ENCODE data around the gene LIPE.

Gene LIPE

DNA sequence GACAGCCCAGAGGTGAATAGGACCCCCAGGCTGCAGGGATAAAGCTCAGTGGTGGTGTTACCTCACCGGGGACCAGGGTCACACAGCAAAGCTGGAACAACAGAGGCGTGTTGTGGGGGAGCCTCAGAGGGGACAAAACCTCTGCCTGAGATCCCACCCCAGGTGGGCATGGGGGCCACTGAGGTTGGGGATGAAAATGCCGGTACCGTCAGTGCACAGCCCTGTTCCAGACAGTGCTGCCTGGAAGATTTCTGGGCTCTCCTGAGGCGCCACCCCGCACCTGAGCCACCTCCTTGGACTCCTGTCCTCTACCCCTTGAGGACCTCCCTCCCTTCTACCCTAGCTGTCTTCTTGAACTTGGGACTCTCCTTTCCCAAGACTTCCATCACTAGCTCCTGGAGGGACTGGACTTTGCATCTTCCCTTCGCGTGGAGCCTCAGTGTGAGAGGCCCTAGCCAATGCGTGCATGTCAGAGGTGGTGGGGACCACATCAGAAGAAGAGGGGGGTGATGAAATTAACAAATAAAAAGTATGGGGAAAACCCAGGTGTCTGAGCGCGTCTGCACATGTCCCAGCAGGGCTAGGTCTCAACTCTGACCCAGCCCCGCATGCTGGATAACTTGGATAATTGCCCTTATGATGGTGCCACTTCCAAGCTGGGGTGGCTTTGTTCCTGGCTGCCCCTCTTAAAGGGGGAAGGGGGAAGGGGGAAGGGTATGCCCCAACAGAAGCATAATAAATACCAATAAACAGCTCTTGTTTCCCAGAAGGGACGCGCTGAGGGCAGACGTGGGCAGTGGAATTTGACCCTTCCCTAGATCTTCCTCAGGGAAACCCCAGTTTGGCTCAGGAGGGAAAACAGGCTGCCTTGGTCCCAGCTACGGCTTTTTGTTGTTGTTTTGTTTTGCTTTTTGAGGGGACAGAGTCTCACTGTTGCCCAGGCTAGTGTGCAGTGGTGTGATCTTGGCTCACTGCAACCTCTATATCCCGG, 48.7 kb downstream of the LIPE start:
- no peak for DNase-seq (ENCODE audit: low read depth in 3 of 3)

DNA sequence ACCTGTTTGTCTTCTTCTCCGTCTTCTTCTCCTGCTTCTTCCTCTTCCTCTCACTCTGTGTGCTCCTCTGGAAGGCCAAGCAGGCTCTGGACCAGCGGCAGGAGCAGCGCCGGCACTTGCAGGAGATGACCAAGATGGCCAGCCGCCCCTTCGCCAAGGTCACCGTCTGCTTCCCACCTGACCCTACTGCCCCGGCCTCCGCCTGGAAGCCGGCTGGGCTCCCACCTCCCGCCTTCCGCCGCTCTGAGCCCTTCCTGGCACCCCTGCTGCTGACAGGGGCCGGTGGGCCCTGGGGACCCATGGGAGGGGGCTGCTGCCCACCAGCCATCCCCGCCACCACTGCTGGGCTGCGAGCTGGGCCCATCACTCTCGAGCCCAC, 51.0 kb downstream of the LIPE start:
- no peak for DNase-seq (ENCODE audit: low read depth in 3 of 3)

DNA sequence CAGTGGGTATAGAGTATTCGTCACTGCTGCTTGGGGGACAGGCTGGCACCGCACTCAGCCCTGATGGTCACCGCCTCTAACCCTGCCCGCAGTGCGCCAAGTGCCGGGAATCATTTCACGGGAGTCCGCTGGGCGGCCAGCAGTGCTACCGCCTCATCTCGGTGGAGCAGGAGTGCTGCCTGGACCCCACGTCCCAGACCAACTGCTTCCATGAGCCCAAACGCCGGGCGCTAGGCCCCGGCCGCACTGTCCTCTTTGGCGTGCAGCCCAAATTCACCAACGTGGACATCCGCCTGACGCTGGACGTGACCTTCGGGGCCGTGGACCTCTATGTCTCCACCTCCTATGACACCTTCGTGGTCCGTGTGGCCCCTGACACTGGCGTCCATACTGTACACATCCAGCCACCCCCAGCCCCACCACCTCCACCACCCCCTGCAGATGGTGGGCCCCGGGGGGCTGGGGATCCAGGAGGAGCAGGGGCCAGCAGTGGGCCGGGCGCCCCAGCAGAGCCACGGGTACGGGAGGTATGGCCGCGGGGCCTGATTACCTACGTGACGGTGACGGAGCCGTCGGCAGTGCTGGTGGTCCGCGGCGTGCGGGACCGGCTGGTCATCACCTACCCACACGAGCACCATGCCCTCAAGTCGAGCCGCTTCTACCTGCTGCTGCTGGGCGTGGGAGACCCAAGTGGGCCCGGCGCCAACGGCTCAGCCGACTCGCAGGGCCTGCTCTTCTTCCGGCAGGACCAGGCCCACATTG, 51.6 kb downstream of the LIPE start:
- DNase-seq (ENCODE audit: low read depth in 3 of 3) = no peak

DNA sequence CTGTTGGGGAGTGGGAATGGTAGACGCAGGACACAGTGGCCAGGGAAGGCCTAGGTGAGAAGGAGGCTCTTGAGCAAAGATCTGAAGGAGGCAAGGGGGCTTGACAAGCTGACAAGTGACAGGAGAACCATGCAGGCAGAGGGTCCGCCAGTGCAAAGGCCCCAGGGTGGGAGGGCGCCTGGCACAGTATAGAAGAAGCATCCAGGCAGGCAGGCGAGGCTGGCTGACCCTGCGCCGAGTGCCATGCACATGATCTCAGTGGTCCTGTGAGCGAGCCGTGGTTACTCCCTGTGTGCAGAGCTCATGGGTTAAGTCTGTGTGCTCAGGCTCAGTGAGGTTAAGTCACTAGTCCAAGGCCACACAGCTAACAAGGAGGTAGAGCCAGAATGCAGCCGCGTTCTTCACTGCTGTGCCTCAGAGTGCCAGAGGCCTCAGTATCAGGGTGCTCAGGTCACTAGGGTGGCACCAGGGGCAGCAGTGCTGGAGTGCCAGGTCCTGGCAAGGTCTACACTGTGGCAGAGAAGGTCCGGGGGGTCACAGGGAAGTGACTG, 52.3 kb downstream of the LIPE start:
- DNase-seq (ENCODE audit: low read depth in 3 of 3) = no peak

DNA sequence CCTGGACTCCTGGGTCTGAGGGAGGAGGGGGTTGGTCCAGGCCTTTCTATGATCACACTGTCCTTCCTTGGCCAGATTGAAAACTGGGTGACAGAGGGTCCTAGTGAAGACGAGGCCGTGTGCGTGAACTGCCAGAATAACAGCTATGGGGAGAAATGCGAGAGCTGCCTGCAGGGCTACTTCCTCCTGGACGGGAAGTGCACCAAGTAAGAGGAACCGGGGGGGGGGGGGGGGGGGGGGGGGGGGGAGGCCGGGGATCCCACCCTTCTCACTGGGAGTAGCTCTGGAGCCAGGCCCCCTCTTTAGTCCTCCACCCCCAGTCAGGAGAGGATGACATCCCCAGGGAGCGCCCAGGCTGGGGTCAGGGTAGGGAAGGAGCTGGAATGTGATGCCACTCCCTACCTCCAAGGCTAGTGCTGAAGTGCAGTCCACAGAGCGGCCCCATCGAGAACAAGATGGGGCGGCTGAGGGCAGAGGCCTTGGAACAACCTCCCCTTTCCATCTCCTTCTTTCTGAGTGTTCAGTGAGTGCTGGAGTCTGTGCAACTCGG, 56.5 kb downstream of the LIPE start:
- no peak for DNase-seq (ENCODE audit: low read depth in 3 of 3)

DNA sequence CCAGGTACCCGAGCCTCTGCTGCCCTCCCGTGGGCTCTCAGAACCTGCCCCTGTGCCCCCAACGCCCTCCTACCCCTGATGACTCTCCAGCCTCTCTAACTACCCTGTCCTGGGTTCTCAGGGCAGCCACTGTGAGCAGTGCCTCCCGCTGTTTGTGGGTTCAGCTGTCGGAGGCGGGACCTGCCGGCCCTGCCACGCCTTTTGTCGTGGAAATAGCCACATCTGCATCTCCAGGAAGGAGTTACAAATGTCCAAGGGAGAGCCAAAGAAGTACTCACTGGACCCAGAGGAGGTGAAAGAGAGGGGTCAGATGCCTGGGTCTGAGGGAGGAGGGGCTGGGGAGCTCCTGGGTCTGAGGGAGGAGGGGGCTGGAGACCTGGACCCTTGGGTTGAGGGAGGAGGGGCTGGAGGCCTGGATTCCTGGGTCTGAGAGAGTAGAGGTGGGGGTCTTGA, 57.1 kb downstream of the LIPE start:
- DNase-seq (ENCODE audit: low read depth in 3 of 3) = no peak

DNA sequence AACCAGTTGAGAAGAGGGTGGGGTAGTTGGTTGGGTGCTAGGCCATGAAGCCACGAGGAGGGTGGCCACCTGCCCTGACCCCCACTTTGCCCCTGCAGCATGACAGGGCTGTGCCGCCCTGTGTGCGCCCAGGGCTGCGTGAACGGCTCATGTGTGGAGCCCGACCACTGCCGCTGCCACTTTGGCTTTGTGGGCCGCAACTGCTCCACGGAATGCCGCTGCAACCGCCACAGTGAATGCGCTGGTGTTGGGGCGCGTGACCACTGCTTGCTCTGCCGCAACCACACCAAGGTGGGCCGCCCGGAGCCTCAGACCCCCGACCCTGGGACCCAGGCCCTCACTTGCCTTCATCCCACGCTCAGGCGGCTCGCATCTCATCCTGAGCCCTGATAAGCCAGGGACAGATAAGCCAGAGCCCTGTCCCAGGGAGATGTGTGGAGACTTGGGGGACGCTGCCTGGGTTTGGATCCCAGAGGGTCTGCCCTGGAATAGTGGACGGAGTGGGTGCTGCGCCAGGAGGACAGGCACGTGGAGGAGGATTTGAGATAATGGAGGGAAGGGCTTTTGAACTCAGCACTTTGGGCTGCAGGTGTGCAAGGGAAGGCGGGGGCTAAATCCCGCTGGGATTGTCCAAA, 57.6 kb downstream of the LIPE start:
- no peak for DNase-seq (ENCODE audit: low read depth in 3 of 3)

DNA sequence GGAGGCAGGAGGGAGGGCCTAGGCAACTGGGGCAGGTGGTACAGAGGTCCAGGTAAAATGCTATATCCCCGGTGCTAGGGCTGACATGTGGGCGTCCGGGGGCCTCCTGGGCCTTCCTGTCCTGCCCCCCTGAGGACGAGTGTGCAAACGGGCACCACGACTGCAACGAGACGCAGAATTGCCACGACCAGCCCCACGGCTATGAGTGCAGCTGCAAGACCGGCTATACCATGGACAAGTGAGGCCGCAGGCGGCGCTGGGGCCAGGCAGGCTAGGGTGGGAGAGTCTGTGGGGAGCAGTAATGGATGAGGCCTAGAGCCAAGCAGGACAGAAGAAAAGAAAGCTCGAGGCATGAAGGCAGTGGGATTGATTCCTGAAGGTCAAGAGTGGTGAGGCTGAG, 58.4 kb downstream of the LIPE start:
- no peak for DNase-seq (ENCODE audit: low read depth in 3 of 3)

DNA sequence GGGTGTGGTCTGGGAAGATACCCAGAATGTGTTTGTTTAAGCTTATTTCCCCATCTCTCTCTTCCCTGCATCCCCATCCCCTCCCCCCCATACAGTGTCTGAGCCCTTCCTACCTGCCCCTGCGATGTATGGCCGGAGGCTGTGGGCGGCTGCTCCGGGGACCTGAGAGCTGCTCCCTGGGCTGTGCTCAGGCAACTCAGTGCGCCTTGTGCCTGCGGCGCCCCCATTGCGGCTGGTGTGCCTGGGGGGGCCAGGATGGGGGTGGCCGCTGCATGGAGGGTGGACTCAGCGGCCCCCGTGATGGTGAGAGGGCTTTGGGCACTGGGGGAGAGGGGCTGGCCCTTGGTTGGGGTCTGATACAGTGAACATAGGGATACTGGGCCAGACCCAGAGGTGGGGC, 58.8 kb downstream of the LIPE start:
- no peak for DNase-seq (ENCODE audit: low read depth in 3 of 3)

DNA sequence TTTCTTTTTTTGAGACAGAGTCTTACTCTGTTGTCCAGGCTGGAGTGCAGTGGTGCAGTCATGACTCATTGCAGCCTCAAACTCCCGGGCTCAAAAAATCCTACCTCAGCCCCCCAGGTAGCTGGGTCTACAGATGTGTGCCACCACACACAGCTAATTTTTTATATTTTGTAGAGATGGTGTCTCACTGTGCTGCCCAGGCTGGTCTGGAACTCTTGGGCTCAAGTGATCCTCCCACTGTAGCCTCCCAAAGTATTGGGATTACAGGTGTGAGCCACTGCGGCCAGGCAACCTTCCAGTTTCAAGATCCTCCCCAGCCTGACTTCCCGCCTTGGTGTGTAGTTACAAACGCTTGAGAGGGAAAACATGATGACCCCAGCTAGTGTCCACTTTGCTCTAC, 59.3 kb downstream of the LIPE start:
- no peak for DNase-seq (ENCODE audit: low read depth in 3 of 3)

DNA sequence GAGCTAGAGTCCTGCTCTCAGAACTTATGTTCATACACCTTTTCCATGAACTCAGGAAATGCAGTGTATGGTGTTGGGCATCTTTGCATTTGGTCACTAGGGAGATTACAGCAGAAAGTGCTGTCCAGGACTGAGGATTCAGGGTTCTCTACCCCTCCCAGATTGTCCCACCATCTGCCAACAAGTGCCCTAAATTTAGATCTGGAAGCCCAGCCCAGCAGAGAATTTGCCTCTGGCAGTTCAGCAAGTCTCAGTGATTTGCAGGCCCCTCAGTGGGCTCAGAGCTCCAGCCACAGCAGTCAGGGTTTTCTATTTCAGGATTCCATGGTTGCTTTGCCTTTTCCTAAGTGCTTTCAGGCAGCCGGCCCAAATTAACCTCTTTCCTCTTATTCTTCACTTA, 60.5 kb downstream of the LIPE start:
- DNase-seq (ENCODE audit: low read depth in 3 of 3) = no peak

DNA sequence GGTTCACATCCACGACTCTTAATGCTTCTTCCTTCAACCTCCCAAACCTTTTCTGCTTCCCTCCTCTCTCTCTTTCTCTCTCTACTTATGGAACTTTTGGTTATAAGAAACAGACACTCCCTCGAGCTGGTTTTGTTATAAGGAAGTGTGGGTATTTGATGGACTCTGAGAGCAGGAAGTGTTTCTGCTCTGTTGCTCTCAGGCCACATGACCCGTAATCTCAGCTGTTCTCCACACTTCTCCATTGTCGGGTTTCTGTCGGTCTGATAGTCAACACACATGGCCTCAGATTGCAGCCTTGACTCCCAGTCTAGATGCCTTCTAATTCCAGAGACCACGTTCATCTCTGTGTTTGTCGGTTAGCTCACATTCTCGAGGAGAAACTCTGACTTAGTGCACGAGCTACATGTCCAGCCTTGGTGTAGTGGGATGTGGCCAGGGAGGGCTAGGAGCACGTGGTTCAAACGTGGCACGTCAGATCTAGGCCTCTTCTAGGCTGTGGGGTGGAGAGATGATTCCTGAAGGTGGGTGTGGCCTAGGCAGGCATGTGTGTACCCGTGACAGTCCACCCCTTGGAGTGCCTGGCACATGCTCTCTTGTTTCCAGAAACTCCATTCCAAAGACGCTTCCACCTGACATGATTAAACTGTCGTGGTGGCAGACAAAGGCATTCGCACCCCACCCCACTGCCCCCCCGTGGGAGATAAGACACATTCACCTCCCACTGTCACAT, 63.4 kb downstream of the LIPE start:
- DNase-seq (ENCODE audit: low read depth in 3 of 3) = no peak

DNA sequence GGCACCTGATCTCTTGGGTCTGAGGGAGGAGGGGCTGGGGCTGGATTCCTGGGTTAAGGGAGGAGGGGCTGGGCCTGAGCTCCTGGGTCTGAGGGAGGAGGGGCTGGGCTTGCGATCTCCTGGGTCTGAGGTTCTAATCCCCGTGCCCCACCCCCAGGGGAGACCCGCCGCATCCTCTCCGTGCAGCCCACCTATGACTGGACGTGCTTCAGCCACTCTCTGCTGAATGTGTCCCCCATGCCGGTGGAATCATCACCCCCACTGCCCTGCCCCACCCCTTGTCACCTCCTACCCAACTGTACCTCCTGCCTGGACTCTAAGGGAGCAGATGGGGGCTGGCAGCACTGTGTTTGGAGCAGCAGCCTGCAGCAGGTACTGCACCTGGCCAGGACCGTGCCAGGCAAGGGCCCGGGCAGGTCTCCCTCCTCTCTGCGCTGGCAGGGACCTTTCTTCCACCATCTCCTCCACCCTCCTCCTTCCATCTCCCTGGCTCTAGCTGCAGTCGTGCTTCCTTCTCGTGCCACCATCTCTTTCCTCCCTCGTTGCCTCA, 64.2 kb downstream of the LIPE start:
- no peak for DNase-seq (ENCODE audit: low read depth in 3 of 3)

DNA sequence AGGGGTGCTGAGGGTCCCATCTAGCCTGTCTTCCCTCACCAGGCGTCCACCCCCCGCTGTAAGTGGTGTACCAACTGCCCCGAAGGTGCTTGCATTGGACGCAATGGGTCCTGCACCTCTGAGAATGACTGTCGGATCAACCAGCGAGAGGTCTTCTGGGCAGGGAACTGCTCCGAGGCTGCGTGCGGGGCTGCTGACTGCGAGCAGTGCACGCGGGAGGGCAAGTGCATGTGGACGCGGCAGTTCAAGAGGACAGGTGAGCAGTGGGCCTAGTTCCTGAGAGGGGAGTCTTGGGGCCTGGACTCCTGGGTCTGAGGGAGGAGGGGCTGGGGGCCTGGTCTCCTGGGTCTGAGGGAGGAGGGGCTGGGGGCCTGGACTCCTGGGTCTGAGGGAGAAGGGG, 64.8 kb downstream of the LIPE start:
- DNase-seq (ENCODE audit: low read depth in 3 of 3) = no peak

DNA sequence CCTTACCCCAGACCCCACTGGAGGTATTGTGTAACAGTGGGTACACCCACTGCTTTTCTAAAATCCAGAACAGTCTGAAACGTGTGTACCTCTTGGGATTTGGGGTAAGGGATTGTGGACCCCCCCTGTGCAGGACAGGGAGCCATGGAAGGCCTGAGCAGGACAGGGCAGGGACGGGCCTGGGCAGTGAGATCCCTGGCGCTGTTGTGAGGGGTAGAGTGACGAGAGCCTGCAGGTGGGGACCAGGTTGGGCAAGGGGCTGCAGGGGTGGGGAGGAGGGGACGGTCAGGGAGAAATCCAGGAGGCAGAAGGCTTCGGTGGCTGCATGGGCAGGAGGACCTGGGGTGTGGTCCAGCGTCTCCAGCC, 65.7 kb downstream of the LIPE start:
- no peak for DNase-seq (ENCODE audit: low read depth in 3 of 3)

DNA sequence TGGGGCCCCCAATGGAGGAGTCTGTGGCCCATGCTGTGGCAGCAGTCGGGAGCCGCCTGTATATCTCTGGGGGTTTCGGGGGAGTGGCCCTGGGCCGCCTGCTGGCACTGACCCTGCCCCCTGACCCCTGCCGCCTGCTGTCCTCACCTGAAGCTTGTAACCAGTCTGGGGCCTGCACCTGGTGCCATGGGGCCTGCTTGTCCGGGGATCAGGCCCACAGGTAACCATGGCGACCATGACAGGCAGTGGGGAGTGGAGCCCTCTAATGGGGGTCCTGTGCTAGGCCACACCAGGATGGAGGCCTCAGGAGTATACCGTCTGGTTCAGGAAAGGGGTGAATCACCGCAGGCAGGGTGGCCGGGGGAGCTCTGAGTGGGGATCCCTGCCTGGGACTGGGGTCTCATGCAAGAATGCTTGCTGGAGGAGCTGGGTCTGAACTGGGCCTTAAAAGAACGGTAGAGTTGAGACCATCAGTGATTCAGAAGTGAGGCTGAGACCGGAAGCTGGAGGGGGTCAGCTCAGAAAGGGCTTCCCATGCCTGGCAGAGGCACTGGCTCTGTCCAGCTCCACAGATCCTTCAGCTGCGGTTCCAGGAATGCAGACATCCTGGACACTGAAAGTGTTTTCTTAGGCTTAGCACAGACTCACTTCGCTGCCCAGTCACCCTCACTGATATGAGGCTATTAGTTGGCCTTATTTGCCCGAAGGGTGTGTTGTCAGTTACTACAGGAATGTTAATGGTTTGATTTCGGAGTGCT, 66.2 kb downstream of the LIPE start:
- DNase-seq (ENCODE audit: low read depth in 3 of 3) = no peak

DNA sequence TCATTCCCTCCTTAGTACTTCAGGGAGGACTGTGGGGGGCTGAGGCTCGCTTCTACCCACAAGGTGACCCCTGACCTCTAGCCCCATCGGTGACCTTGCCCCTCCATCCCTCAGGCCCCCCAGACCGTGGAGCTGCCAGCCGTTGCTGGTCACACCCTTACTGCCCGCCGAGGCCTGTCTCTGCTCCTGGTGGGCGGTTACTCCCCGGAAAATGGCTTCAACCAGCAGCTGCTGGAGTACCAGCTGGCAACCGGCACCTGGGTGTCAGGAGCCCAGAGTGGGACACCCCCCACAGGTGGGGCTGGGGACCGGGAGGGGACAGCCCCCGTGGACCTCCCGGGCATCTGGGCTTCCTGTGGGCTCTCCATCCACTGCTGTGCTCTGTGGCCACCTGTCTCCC, 69.9 kb downstream of the LIPE start:
- no peak for DNase-seq (ENCODE audit: low read depth in 3 of 3)

DNA sequence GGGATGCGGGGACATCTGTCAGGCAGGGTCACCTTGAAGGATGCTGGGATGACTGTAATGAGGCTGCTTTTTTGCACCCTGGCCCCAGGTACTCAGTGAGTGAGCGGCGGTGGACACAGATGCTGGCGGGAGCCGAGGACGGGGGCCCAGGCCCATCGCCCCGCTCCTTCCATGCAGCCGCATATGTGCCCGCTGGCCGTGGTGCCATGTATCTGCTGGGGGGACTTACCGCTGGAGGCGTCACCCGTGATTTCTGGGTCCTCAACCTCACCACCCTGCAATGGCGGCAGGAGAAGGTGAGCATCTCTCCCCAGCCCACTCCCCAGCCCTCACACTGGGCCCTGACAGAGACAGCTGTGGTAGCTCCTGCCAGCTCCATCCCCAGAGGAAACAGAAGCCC, 70.5 kb downstream of the LIPE start:
- DNase-seq (ENCODE audit: low read depth in 3 of 3) = no peak

DNA sequence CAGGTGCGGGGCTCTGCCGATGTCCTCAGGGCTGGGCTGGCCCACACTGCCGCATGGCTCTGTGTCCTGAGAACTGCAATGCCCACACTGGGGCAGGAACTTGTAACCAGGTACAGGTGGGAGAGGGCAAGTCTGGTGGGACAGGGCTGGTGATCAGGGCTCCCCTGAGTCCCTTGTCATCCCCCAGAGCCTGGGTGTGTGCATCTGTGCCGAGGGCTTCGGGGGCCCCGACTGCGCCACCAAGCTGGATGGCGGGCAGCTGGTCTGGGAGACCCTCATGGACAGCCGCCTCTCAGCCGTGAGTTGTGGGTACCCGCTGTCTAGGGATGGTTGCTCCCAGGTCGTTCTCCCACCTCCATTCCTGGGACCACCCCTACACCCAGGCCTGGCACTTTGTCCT, 71.3 kb downstream of the LIPE start:
- DNase-seq (ENCODE audit: low read depth in 3 of 3) = no peak

DNA sequence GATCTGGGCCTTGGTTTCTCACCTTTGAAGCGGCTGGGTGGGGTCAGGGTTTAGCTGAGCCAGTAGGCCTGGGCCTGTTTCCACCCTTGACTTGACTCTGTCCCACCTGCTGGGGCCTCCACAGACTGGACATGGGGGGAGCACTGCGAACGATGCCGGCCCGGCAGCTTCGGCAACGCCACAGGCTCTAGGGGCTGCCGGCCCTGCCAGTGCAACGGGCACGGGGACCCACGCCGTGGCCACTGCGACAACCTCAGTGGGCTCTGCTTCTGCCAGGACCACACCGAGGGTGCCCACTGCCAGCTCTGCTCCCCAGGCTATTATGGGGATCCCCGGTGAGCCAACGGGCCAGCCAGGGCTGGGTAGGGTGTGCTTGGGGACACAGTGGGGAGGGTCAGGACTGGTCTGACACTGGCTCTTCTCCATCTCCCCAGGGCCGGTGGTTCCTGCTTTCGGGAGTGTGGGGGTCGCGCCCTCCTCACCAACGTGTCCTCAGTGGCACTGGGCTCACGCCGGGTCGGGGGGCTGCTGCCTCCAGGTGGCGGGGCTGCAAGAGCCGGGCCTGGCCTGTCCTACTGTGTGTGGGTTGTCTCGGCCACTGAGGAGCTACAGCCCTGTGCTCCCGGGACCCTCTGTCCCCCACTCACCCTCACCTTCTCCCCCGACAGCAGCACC, 73.7 kb downstream of the LIPE start:
- DNase-seq (ENCODE audit: low read depth in 3 of 3) = no peak
